Naive thymus-derived CD4-positive, alpha-beta T cell (primary cell): ENCODE results near the gene DAGLA. TPM values are rescaled to one million over a fixed set of nuclear protein-coding genes. Genes with fewer than 3 reads are reported as not detected.

Experiments used
- ATAC-seq: fragments of 150-1000 bp; cut with Tn5 transposase; 2 replicates; pipeline ENCODE4 v1.10.0; 2021; ENCODE audit warnings: mild to moderate bottlenecking, moderate library complexity
- CTCF ChIA-PET: fragments of 350-600 bp; sonication (Branson Sonifier 250); formaldehyde crosslinking; loops from one replicate; lab custom pipeline; 2021; ENCODE audit warnings: antibody characterized with exemption; lab: Charles Lee
- POLR2A ChIA-PET: fragments of 350-600 bp; sonication (Branson Sonifier 250); formaldehyde crosslinking; loops from one replicate; lab custom pipeline; 2021; ENCODE audit warnings: antibody characterized with exemption, inconsistent platforms; lab: Charles Lee
- DNase-seq, 9 donors: peaks; one replicate each; pipeline versions ENCODE4 v3.0.0 to v3.0.0-alpha.2; 2020 to 2022; ENCODE audit warnings: mixed read lengths in 1 of 9
- H3K27ac ChIP-seq: one replicate; pipeline ENCODE4 v1.7.0; 2013; ENCODE audit warnings: mild to moderate bottlenecking, low read depth, low read length, moderate library complexity
- H3K27me3 ChIP-seq, 2 donors: one replicate each; pipeline ENCODE4 v1.7.0; 2013; ENCODE audit warnings: low read length in 2 of 2, mild to moderate bottlenecking in 2 of 2, moderate library complexity in 2 of 2; ENCODE audit not compliant: control insufficient read depth in 2 of 2, insufficient read depth in 2 of 2
- H3K36me3 ChIP-seq, 3 experiments: 1 replicate in 2 of 3; 2 replicates in 1 of 3; pipeline ENCODE4 v1.7.0; 2013; ENCODE audit warnings: low read length in 3 of 3, mild to moderate bottlenecking in 3 of 3, moderate library complexity in 1 of 3; ENCODE audit not compliant: insufficient read depth in 3 of 3, control insufficient read depth in 2 of 3
- H3K4me1 ChIP-seq, 2 donors: one replicate each; pipeline ENCODE4 v1.7.0; 2013; ENCODE audit warnings: low read length in 2 of 2, mild to moderate bottlenecking in 2 of 2, moderate library complexity in 1 of 2; ENCODE audit not compliant: control insufficient read depth in 2 of 2, insufficient read depth in 2 of 2
- H3K4me3 ChIP-seq: 2 replicates; pipeline ENCODE4 v1.7.0; 2013; ENCODE audit warnings: mild to moderate bottlenecking, low read length
- H3K9me3 ChIP-seq, 3 experiments: 1 replicate in 2 of 3; 2 replicates in 1 of 3; pipeline ENCODE4 v1.7.0; 2013; ENCODE audit warnings: low read length in 3 of 3; ENCODE audit not compliant: control insufficient read depth in 2 of 3
- H3K27ac Mint-ChIP-seq, 9 donors: one replicate each; pipeline ENCODE4 v1.8.0; 2020 to 2022; ENCODE audit warnings: mixed read lengths in 9 of 9, mild to moderate bottlenecking in 8 of 9, moderate library complexity in 5 of 9, inconsistent platforms in 2 of 9
- H3K27me3 Mint-ChIP-seq, 5 donors: one replicate each; pipeline ENCODE4 v1.8.0; 2021 to 2022; ENCODE audit warnings: mixed read lengths in 5 of 5, mild to moderate bottlenecking in 1 of 5
- H3K36me3 Mint-ChIP-seq, 5 donors: one replicate each; pipeline ENCODE4 v1.8.0; 2020 to 2022; ENCODE audit warnings: mixed read lengths in 5 of 5, mild to moderate bottlenecking in 3 of 5, inconsistent platforms in 1 of 5
- H3K4me1 Mint-ChIP-seq, 7 donors: one replicate each; pipeline ENCODE4 v1.8.0; 2020 to 2022; ENCODE audit warnings: mixed read lengths in 7 of 7, mild to moderate bottlenecking in 3 of 7, inconsistent platforms in 1 of 7
- H3K4me3 Mint-ChIP-seq, 10 donors: one replicate each; pipeline ENCODE4 v1.8.0; 2020 to 2022; ENCODE audit warnings: mild to moderate bottlenecking in 10 of 10, mixed read lengths in 10 of 10, moderate library complexity in 6 of 10, inconsistent platforms in 2 of 10
- H3K9me3 Mint-ChIP-seq, 11 donors: one replicate each; pipeline ENCODE4 v1.8.0; 2020 to 2022; ENCODE audit warnings: mixed read lengths in 11 of 11, mild to moderate bottlenecking in 4 of 11, inconsistent platforms in 1 of 11, moderate library complexity in 1 of 11
- intact Hi-C, 2 donors: fragments of 100-400 bp; cut with micrococcal nuclease; formaldehyde crosslinking; loops; one replicate each; pipeline ENCODE4 v1.15.1; 2023
- polyA plus RNA-seq, 2 donors: library from polyadenylated mRNA; unstranded; fragments of 300-500 nt; fragmentation: Illumina TruSeq; gene quantifications; one replicate each; pipeline ENCODE4 v1.2.3, GENCODE V29; 2021
- total RNA-seq, 6 experiments: library from RNA in 5 of 6; stranded (reverse) in 5 of 6; gene quantifications; 1 replicate in 5 of 6; 2 replicates in 1 of 6; pipeline ENCODE4 v1.2.3 and lab custom pipeline; 2021 to 2026

The DAGLA gene
- total and polyA plus RNA-seq, 7 experiments from 2014 or later, result 0.15 to 2.1 (median 0.26) TPM

DNA sequence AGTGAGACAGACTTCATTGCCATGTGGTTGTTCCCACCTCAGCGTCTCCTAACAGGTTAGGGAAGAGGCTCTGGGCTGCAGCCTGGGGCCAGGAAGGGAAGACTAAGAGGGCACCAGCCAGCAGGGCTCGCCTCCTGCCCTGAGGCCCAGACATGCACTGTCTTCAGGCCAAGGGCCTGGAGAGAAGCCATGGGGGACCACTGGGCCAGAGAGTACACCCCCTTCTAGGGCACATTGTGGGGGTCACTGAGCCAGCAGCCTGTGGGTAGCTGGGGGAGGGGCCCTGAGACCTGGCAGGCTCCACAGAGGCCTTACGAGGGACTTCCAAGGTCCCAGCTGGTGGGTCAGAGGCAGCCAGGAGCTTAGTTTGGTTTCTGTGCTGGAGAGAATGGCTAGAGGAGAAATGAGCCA lies 47.2 kb downstream of the DAGLA start:
- ChIA-PET CTCF (interaction anchor here (1.1 kb wide), 1 partner anchor 44 kb away, joined by 4 read pairs; no protein-coding TSS in a partner anchor), POLR2A (no interaction called here)
- Mint-ChIP-seq H3K27me3 (no peaks in the 10 kb centered on the region), H3K36me3 (no peaks in the 10 kb centered on the region), H3K27ac (no peak overlapping the region), H3K4me1 (no peaks in the 10 kb centered on the region), H3K9me3 (peaks cover 0 to under 1% (median 0%) of the 10 kb centered on the region in 11 donors), H3K4me3 (no peak overlapping the region)
- H3K9me3 ChIP-seq, result no peaks in the 10 kb centered on the region
- intact Hi-C loops, result no loop called here
- no peak overlapping the region for H3K4me3 ChIP-seq
- no peaks in the 10 kb centered on the region for H3K4me1 ChIP-seq
- DNase-seq (no peak), ATAC-seq (no peak)
- no peaks in the 10 kb centered on the region for H3K36me3 ChIP-seq
- no peaks in the 10 kb centered on the region for H3K27me3 ChIP-seq
- H3K27ac ChIP-seq, result no peak overlapping the region

- no peak overlapping the region for H3K27ac ChIP-seq
- CTCF ChIA-PET, result interaction anchor here (1.1 kb wide), 1 partner anchor 44 kb away, joined by 4 read pairs; no protein-coding TSS in a partner anchor
- no peaks in the 10 kb centered on the region for H3K9me3 ChIP-seq
- intact Hi-C loops, result no loop called here
- DNase-seq (no peak), ATAC-seq (no peak)
- H3K27me3 ChIP-seq, result no peaks in the 10 kb centered on the region
- Mint-ChIP-seq H3K4me1 (peaks cover 1 to 4% (median 2%) of the 10 kb centered on the region in 7 donors), H3K4me3 (no peak overlapping the region), H3K9me3 (no peaks in the 10 kb centered on the region), H3K27me3 (peaks cover 0 to 2% (median 0%) of the 10 kb centered on the region in 5 donors), H3K27ac (peak overlapping the region in 1 of 9 donors; percentile 29), H3K36me3 (no peaks in the 10 kb centered on the region)
- POLR2A ChIA-PET, result interaction anchor here (0.6 kb wide), 1 partner anchor 336 kb away, joined by 4 read pairs; the partner anchor contains the start of gene TMEM216
- no peaks in the 10 kb centered on the region for H3K4me1 ChIP-seq
- no peaks in the 10 kb centered on the region for H3K36me3 ChIP-seq
- H3K4me3 ChIP-seq, result no peak overlapping the region
These were observed 48.1 kb downstream of the DAGLA start for GRCh38 chr11:61728066-61728939.

DNA sequence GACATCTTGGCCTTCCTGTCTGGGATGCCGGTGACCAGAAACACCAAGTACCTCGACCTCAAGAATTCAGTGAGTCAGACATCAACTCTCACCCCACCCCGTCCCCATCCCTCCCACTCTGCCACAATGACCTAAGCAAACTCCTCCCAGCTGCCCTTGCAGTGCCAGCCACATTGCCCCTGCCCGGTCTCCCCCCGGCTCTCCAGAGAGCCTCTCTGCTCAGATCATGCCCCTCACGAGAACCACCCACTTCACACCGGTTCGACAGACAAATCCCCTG lies 48.7 kb downstream of the DAGLA start:
- H3K36me3 Mint-ChIP-seq, result no peaks in the 10 kb centered on the region
- H3K4me1 Mint-ChIP-seq, result peaks cover 4 to 8% (median 5%) of the 10 kb centered on the region in 7 donors
- no peaks in the 10 kb centered on the region for H3K4me1 ChIP-seq
- peak overlapping the region in 1 of 9 donors; percentile 29 for H3K27ac Mint-ChIP-seq
- H3K4me3 Mint-ChIP-seq, result no peak overlapping the region
- ChIA-PET CTCF (no interaction called here), POLR2A (no interaction called here)
- H3K27me3 Mint-ChIP-seq, result peaks cover 0 to 4% (median 0%) of the 10 kb centered on the region in 5 donors
- no peaks in the 10 kb centered on the region for H3K9me3 ChIP-seq
- DNase-seq (no peak), ATAC-seq (no peak)
- intact Hi-C loops, result no loop called here
- H3K36me3 ChIP-seq, result no peaks in the 10 kb centered on the region
- no peak overlapping the region for H3K4me3 ChIP-seq
- no peaks in the 10 kb centered on the region for H3K27me3 ChIP-seq
- H3K9me3 Mint-ChIP-seq, result no peaks in the 10 kb centered on the region
- H3K27ac ChIP-seq, result no peak overlapping the region

DNA sequence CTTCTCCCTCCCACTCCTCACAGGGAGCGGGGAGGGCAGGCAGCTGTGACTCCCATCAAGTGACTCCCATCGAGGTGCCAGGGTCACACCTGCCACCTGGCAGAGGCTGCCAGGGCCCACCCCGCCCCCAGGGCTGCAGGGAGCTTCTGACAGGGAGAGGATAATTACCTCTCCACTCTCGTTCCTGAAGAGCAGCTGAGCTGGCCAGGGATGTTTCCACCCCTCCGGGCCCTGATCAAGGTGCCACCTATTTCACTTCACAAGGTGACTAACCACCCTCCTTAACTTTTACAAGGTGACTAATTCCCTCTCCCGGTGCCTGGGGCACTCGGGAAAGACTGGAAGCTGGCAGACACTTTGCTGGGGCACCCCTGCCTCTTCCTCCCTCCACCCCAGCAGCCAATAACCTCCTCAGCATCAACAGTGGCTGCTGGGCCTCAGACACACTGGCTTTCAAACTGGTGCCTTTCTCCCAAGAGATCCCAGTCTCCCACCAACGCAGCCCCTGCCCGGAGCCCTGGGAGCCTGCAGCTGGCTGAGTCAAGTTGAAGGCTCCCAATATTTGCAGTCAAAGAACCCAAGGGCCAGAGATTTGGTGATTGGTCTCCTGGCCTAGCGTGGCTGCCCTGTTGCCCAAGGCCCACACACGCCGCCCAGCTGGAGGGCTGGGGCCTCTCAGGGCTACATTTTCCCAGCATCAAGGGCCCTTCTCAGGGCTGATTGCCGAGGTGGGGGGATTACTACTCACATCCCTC lies 50.2 kb downstream of the DAGLA start:
- H3K36me3 ChIP-seq, result no peaks in the 10 kb centered on the region
- H3K4me1 Mint-ChIP-seq, result peaks cover 4 to 8% (median 5%) of the 10 kb centered on the region in 7 donors
- intact Hi-C loops, result no loop called here

GRCh38 chr11:61731211-61731951 lies 51.2 kb downstream of the DAGLA start:
- intact Hi-C loops, result no loop called here
- peak overlapping the region in 2 of 9 donors; percentile 31 to 42 for H3K27ac Mint-ChIP-seq
- CTCF ChIA-PET, result interaction anchor here (0.6 kb wide), 1 partner anchor 10 kb away, joined by 3 read pairs; no protein-coding TSS in a partner anchor

More for the DNA sequence above, 50.2 kb downstream of the DAGLA start:
- Mint-ChIP-seq H3K9me3 (no peaks in the 10 kb centered on the region), H3K27me3 (peaks cover 0 to 4% (median 0%) of the 10 kb centered on the region in 5 donors), H3K36me3 (no peaks in the 10 kb centered on the region), H3K27ac (no peak overlapping the region), H3K4me3 (no peak overlapping the region)
- no peak for DNase-seq
- ChIA-PET CTCF (no interaction called here), POLR2A (no interaction called here)
- Histone ChIP-seq H3K4me3 (no peak overlapping the region), H3K27ac (no peak overlapping the region), H3K27me3 (no peaks in the 10 kb centered on the region), H3K9me3 (no peaks in the 10 kb centered on the region), H3K4me1 (no peaks in the 10 kb centered on the region)
- no peak for ATAC-seq

GRCh38 chr11:61731952-61732675 lies 51.9 kb downstream of the DAGLA start:
- no peaks in the 10 kb centered on the region for H3K36me3 Mint-ChIP-seq
- H3K9me3 ChIP-seq, result no peaks in the 10 kb centered on the region
- ChIA-PET POLR2A (no interaction called here), CTCF (interaction anchor here (0.6 to 1.5 kb wide), 4 partner anchors 9 to 65 kb away, joined by 3 to 7 read pairs (median 4); no protein-coding TSS in a partner anchor)
- H3K4me1 ChIP-seq, result no peaks in the 10 kb centered on the region
- no peak for ATAC-seq
- H3K4me1 Mint-ChIP-seq, result peaks cover 5 to 8% (median 5%) of the 10 kb centered on the region in 7 donors
- H3K27me3 Mint-ChIP-seq, result peaks cover 0 to 4% (median 0%) of the 10 kb centered on the region in 5 donors
- H3K36me3 ChIP-seq, result no peaks in the 10 kb centered on the region
- no peak overlapping the region for H3K4me3 ChIP-seq
- intact Hi-C loops, result no loop called here
- H3K27ac Mint-ChIP-seq, result peak overlapping the region in 1 of 9 donors; percentile 31
- H3K27me3 ChIP-seq, result no peaks in the 10 kb centered on the region
- no peak overlapping the region for H3K27ac ChIP-seq
- no peak for DNase-seq
- H3K9me3 Mint-ChIP-seq, result no peaks in the 10 kb centered on the region
- H3K4me3 Mint-ChIP-seq, result no peak overlapping the region

More at GRCh38 chr11:61731211-61731951, 51.2 kb downstream of the DAGLA start:
- no peaks in the 10 kb centered on the region for H3K4me1 ChIP-seq
- no peak overlapping the region for H3K4me3 ChIP-seq
- no peaks in the 10 kb centered on the region for H3K9me3 Mint-ChIP-seq
- no peaks in the 10 kb centered on the region for H3K27me3 ChIP-seq
- no peaks in the 10 kb centered on the region for H3K9me3 ChIP-seq
- H3K4me1 Mint-ChIP-seq, result peaks cover 5 to 8% (median 5%) of the 10 kb centered on the region in 7 donors
- DNase-seq, result no peak
- POLR2A ChIA-PET, result no interaction called here
- H3K27me3 Mint-ChIP-seq, result peaks cover 0 to 4% (median 0%) of the 10 kb centered on the region in 5 donors
- no peak overlapping the region for H3K4me3 Mint-ChIP-seq
- no peak for ATAC-seq
- H3K36me3 ChIP-seq, result no peaks in the 10 kb centered on the region
- H3K27ac ChIP-seq, result no peak overlapping the region
- no peaks in the 10 kb centered on the region for H3K36me3 Mint-ChIP-seq
